HCT116 (cell line): ENCODE measurements around the gene SPRR1A. TPM values are rescaled to one million over a fixed set of nuclear protein-coding genes. Genes with fewer than 3 reads are reported as not detected.

Experiments
- ATAC-seq: fragments of 200-7000 bp; cut with Tn5 transposase; 2 replicates; pipeline ENCODE4 v1.9.1; 2020; ENCODE audit warnings: mild to moderate bottlenecking, moderate library complexity
- BruUV-seq: library from RNA; stranded (reverse); fragments of 400-500 nt; replicated peaks from 2 replicates; lab custom pipeline; 2021; lab: Mats Ljungman, UMichigan
- CTCF ChIA-PET: fragments of 300-600 bp; sonication (Branson Sonifier 250); formaldehyde crosslinking; loops from one replicate; lab custom pipeline; 2021; ENCODE audit warnings: antibody characterized with exemption; lab: Charles Lee
- POLR2A ChIA-PET: fragments of 300-600, 350-600 bp; sonication (Branson Sonifier 250); formaldehyde crosslinking; loops from one replicate; lab custom pipeline; 2021; ENCODE audit warnings: antibody characterized with exemption; lab: Charles Lee
- RAD21 ChIA-PET, 2 experiments: fragments of 300-600 bp; sonication (Branson Sonifier 250); formaldehyde crosslinking; loops; one replicate each; lab custom pipeline; 2023; ENCODE audit warnings: low total read pairs in 2 of 2; ENCODE audit not compliant: uncharacterized antibody in 2 of 2, unreplicated experiment in 2 of 2, low non-redundant PET in 1 of 2; lab: Charles Lee
- DNase-seq: peaks from one replicate; pipeline ENCODE4 v3.0.0-alpha.2; 2010; ENCODE audit warnings: low read depth, low spot score
- H2AFZ ChIP-seq: fragments of 200-600 bp; shearing (Covaris generic), sonication (generic); 2 replicates; pipeline ENCODE4 v1.6.1; 2017; ENCODE audit warnings: low read depth, mixed run types, mixed read lengths, antibody characterized with exemption, low read length; ENCODE audit not compliant: poor library complexity, severe bottlenecking
- H3K27ac ChIP-seq: 2 replicates; pipeline ENCODE4 v1.5.1; 2012; ENCODE audit warnings: low read depth, low read length
- H3K27me3 ChIP-seq: fragments of 200-600 bp; sonication (generic); 2 replicates; pipeline ENCODE4 v1.6.1; 2016; ENCODE audit warnings: mixed run types, low read length, mixed read lengths; ENCODE audit not compliant: insufficient read depth
- H3K36me3 ChIP-seq, 2 experiments: fragments of 200-500 bp in 1 of 2; fragments of 200-600 bp in 1 of 2; sonication (Bioruptor generic) in 1 of 2; sonication (generic) in 1 of 2; 2 replicates each; pipeline versions ENCODE4 v1.5.1 to v1.6.1; 2014 to 2016; ENCODE audit warnings: low read length in 2 of 2, inconsistent platforms in 1 of 2, mixed read lengths in 1 of 2, mixed run types in 1 of 2; ENCODE audit not compliant: insufficient read depth in 2 of 2, control insufficient read depth in 1 of 2
- H3K4me1 ChIP-seq, 2 experiments: fragments of 200-600 bp in 1 of 2; sonication (generic) in 1 of 2; 2 replicates each; pipeline versions ENCODE4 v1.5.1 to v1.6.1; 2012 to 2017; ENCODE audit warnings: low read length in 2 of 2, inconsistent platforms in 1 of 2, mild to moderate bottlenecking in 1 of 2, mixed read lengths in 1 of 2, mixed run types in 1 of 2, moderate library complexity in 1 of 2; ENCODE audit not compliant: insufficient read depth in 2 of 2, control insufficient read depth in 1 of 2
- H3K4me2 ChIP-seq: fragments of 200-600 bp; sonication (generic); 2 replicates; pipeline ENCODE4 v1.6.1; 2017; ENCODE audit warnings: mixed run types, low read length, mixed read lengths
- H3K4me3 ChIP-seq, 2 experiments: fragments of 200-600 bp in 1 of 2; sonication (generic) in 1 of 2; replicated peaks in 1 of 2; 2 replicates each; pipeline ENCODE4 v1.5.1; 2011 to 2016; ENCODE audit warnings: low read length in 2 of 2, control low read depth in 1 of 2, low read depth in 1 of 2, mild to moderate bottlenecking in 1 of 2, mixed read lengths in 1 of 2, mixed run types in 1 of 2
- H3K79me2 ChIP-seq: fragments of 200-600 bp; sonication (generic); 2 replicates; pipeline ENCODE4 v1.6.1; 2017; ENCODE audit warnings: mild to moderate bottlenecking, mixed run types, low read length, moderate library complexity, mixed read lengths; ENCODE audit not compliant: insufficient read depth
- H3K9ac ChIP-seq: fragments of 200-600 bp; sonication (generic); 2 replicates; pipeline ENCODE4 v1.6.1; 2016; ENCODE audit warnings: low read length, mixed read lengths
- H3K9me2 ChIP-seq: fragments of 200-600 bp; sonication (generic), shearing (Covaris generic); 2 replicates; pipeline ENCODE4 v1.6.1; 2017; ENCODE audit warnings: mixed run types, mild to moderate bottlenecking, moderate library complexity; ENCODE audit not compliant: insufficient read depth
- H3K9me3 ChIP-seq, 2 experiments: fragments of 200-500 bp in 1 of 2; fragments of 200-600 bp in 1 of 2; sonication (Bioruptor generic) in 1 of 2; sonication (generic) in 1 of 2; 2 replicates each; pipeline ENCODE4 v1.6.1; 2014 to 2017; ENCODE audit warnings: low read length in 2 of 2, mixed read lengths in 2 of 2, inconsistent platforms in 1 of 2, low read depth in 1 of 2, mild to moderate bottlenecking in 1 of 2, mixed run types in 1 of 2, moderate library complexity in 1 of 2; ENCODE audit not compliant: control insufficient read depth in 1 of 2, insufficient read depth in 1 of 2
- H4K20me1 ChIP-seq: fragments of 200-600 bp; sonication (generic), shearing (Covaris generic); 2 replicates; pipeline ENCODE4 v1.6.1; 2017; ENCODE audit warnings: mixed run types, mild to moderate bottlenecking, moderate library complexity; ENCODE audit not compliant: insufficient read depth
- CBX3 ChIP-seq: IDR thresholded peaks from 2 replicates; pipeline ENCODE4 v1.6.1; 2012; ENCODE audit warnings: low read depth
- EGR1 ChIP-seq: IDR thresholded peaks from 2 replicates; pipeline ENCODE4 v1.6.1; 2012; ENCODE audit warnings: low read depth
- ELF1 ChIP-seq: IDR thresholded peaks from 2 replicates; pipeline ENCODE4 v1.6.1; 2012; ENCODE audit warnings: low read depth, borderline replicate concordance
- JUND ChIP-seq: IDR thresholded peaks from 2 replicates; pipeline ENCODE4 v1.6.1; 2012
- POLR2A ChIP-seq: IDR thresholded peaks from 2 replicates; pipeline ENCODE4 v1.7.0; 2011; ENCODE audit warnings: borderline replicate concordance; ENCODE audit not compliant: insufficient read depth, insufficient read length; ENCODE audit errors: extremely low read depth
- RAD21 ChIP-seq: IDR thresholded peaks from 2 replicates; pipeline ENCODE4 v1.6.1; 2012; ENCODE audit warnings: low read depth, mild to moderate bottlenecking
- SP1 ChIP-seq: IDR thresholded peaks from 2 replicates; pipeline ENCODE4 v1.6.1; 2012; ENCODE audit warnings: low read depth
- TCF7L2 ChIP-seq: IDR thresholded peaks from 2 replicates; pipeline ENCODE4 v1.7.0; 2011; ENCODE audit warnings: borderline replicate concordance, inconsistent platforms; ENCODE audit not compliant: insufficient read depth, insufficient read length; ENCODE audit errors: extremely low read depth
- YY1 ChIP-seq: IDR thresholded peaks from 2 replicates; pipeline ENCODE4 v1.6.1; 2011; ENCODE audit warnings: low read length, low read depth, moderate library complexity, mild to moderate bottlenecking; ENCODE audit not compliant: insufficient replicate concordance; ENCODE audit errors: extremely low read depth
- ZNF274 ChIP-seq: fragments of 200-500 bp; sonication (Bioruptor generic); IDR thresholded peaks from 2 replicates; pipeline ENCODE4 v1.6.1; 2014; ENCODE audit warnings: mild to moderate bottlenecking, low read depth, low read length, inconsistent platforms
- intact Hi-C: fragments of 100-400 bp; cut with micrococcal nuclease; formaldehyde crosslinking; loops from 2 replicates; pipeline ENCODE4 v1.10.0; 2022
- total RNA-seq: library from RNA; stranded (reverse); gene quantifications from one replicate; pipeline ENCODE4 v1.2.1, GENCODE V29; 2021; ENCODE audit not compliant: unreplicated experiment
- TF ChIP-seq, protein P1 (sequence below): IDR thresholded peaks from 2 replicates; pipeline ENCODE4 v1.6.1; 2012
- TF ChIP-seq, protein P2 (sequence below), 3 experiments: fragments of 200-600 bp in 1 of 3; sonication (generic) in 1 of 3; IDR thresholded peaks in 2 of 3; conservative IDR thresholded peaks in 1 of 3; 2 replicates each; pipeline ENCODE4 v1.5.1; 2012 to 2017; ENCODE audit warnings: low read depth in 2 of 3, low read length in 2 of 3, antibody characterized with exemption in 1 of 3, borderline replicate concordance in 1 of 3, control low read depth in 1 of 3, mild to moderate bottlenecking in 1 of 3, mixed read lengths in 1 of 3, mixed run types in 1 of 3, moderate library complexity in 1 of 3; ENCODE audit not compliant: insufficient read depth in 1 of 3
- TF ChIP-seq, protein P3 (sequence below): IDR thresholded peaks from 2 replicates; pipeline ENCODE4 v1.6.1; 2012; ENCODE audit warnings: low read depth

Gene SPRR1A
- total RNA-seq, 1 experiment from 2014 or later: not detected

DNA sequence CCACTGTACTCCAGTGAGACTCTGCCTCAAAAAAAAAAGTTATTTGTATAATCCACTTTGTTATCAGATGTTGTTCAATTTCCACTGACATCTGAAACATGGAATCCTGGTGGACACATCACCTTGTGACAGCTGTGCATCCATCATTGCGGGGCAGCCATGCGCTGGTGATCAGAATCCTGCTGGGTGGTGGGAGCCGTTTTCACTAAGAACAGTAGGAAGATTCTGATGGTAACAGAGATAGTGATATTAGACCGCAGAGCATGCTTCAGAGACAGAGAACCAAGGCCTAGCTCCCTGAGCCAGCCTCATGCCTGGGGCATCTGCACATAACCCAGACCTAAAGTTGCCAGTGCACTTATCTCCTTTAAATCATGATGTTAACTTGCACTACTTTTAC, 14.6 kb downstream of the SPRR1A start:
- ATAC-seq: no peak
- no TSS peak for BruUV-seq
- CTCF ChIA-PET: no interaction called here

DNA sequence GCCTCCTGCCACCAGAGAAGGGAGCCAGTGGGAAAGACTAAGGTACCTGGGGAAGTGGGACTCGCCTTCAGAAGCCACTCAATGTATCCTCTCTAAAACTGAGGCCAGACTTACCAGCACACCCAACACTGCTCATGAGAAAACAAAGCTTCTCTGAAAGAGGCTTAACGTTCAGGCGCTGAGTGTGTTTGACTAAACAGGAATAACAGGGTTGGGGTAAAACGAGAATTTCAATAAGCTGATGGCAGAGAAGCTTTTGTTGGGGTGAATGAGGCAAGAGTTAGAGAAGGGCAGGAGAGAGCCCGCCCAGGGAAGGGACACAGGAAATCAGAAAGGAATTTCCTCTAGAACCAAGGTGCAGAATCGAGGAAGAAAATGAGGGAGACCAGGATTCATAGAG, 15.9 kb downstream of the SPRR1A start:
- Histone ChIP-seq H3K27ac (no peak overlapping the region), H2AFZ (no peak overlapping the region), H3K4me1 (peaks cover 0 to 10% of the 10 kb centered on the region in 2 experiments; a peak in 1 of 4 replicates)
- TF ChIP-seq POLR2A: no peak
- no peak for TF ChIP-seq ELF1
- no peak for TF ChIP-seq CBX3
- no peak for TF ChIP-seq YY1
- TF ChIP-seq ZNF274: no peak
- TF ChIP-seq TCF7L2: no peak
- no peak for TF ChIP-seq JUND
- no peak for TF ChIP-seq EGR1
- TF ChIP-seq, protein P1, sequence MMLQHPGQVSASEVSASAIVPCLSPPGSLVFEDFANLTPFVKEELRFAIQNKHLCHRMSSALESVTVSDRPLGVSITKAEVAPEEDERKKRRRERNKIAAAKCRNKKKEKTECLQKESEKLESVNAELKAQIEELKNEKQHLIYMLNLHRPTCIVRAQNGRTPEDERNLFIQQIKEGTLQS: no peak
- no peak for TF ChIP-seq SP1
- no peak for TF ChIP-seq RAD21
- TF ChIP-seq, protein P2, sequence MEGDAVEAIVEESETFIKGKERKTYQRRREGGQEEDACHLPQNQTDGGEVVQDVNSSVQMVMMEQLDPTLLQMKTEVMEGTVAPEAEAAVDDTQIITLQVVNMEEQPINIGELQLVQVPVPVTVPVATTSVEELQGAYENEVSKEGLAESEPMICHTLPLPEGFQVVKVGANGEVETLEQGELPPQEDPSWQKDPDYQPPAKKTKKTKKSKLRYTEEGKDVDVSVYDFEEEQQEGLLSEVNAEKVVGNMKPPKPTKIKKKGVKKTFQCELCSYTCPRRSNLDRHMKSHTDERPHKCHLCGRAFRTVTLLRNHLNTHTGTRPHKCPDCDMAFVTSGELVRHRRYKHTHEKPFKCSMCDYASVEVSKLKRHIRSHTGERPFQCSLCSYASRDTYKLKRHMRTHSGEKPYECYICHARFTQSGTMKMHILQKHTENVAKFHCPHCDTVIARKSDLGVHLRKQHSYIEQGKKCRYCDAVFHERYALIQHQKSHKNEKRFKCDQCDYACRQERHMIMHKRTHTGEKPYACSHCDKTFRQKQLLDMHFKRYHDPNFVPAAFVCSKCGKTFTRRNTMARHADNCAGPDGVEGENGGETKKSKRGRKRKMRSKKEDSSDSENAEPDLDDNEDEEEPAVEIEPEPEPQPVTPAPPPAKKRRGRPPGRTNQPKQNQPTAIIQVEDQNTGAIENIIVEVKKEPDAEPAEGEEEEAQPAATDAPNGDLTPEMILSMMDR (IDR thresholded peaks at IDR 0.05 in 2 of 3, conservative IDR thresholded peaks at IDR 0.05 in 1 of 3; ENCODE audit: borderline replicate concordance in 1 of 3, insufficient read depth in 1 of 3, low read depth in 2 of 3, low read length in 2 of 3): no peak
- TF ChIP-seq, all 23 proteins: peak for 0
- H3K9me2 ChIP-seq: no peaks in the 10 kb centered on the region
- ATAC-seq (no peak), DNase-seq (no peak)
- POLR2A ChIA-PET: no interaction called here
- no peaks in the 10 kb centered on the region for H3K36me3 ChIP-seq
- no peaks in the 10 kb centered on the region for H4K20me1 ChIP-seq
- H3K9me3 ChIP-seq: no peaks in the 10 kb centered on the region
- CTCF ChIA-PET: no interaction called here
- no peaks in the 10 kb centered on the region for H3K79me2 ChIP-seq
- peaks cover 23% of the 10 kb centered on the region; the same call in 1 of the 2 replicates for H3K27me3 ChIP-seq
- no peak overlapping the region for H3K9ac ChIP-seq
- H3K4me2 ChIP-seq: no peak overlapping the region
- RAD21 ChIA-PET: no interaction called here
- intact Hi-C loops: no loop called here
- BruUV-seq: no TSS peak
- no peak overlapping the region for H3K4me3 ChIP-seq

More for the DNA sequence above, 14.6 kb downstream of the SPRR1A start:
- peaks cover 0 to 10% of the 10 kb centered on the region in 2 experiments; a peak in 1 of 4 replicates for H3K4me1 ChIP-seq
- H2AFZ ChIP-seq: no peak overlapping the region
- H3K79me2 ChIP-seq: no peaks in the 10 kb centered on the region
- H3K9me2 ChIP-seq: no peaks in the 10 kb centered on the region
- intact Hi-C loops: no loop called here
- RAD21 ChIA-PET: no interaction called here
- H3K36me3 ChIP-seq: no peaks in the 10 kb centered on the region
- no peak overlapping the region for H3K9ac ChIP-seq
- no peak for DNase-seq
- peaks cover 23% of the 10 kb centered on the region; the same call in 1 of the 2 replicates for H3K27me3 ChIP-seq
- H3K27ac ChIP-seq: no peak overlapping the region
- H3K4me3 ChIP-seq: no peak overlapping the region
- TF ChIP-seq, protein P3, sequence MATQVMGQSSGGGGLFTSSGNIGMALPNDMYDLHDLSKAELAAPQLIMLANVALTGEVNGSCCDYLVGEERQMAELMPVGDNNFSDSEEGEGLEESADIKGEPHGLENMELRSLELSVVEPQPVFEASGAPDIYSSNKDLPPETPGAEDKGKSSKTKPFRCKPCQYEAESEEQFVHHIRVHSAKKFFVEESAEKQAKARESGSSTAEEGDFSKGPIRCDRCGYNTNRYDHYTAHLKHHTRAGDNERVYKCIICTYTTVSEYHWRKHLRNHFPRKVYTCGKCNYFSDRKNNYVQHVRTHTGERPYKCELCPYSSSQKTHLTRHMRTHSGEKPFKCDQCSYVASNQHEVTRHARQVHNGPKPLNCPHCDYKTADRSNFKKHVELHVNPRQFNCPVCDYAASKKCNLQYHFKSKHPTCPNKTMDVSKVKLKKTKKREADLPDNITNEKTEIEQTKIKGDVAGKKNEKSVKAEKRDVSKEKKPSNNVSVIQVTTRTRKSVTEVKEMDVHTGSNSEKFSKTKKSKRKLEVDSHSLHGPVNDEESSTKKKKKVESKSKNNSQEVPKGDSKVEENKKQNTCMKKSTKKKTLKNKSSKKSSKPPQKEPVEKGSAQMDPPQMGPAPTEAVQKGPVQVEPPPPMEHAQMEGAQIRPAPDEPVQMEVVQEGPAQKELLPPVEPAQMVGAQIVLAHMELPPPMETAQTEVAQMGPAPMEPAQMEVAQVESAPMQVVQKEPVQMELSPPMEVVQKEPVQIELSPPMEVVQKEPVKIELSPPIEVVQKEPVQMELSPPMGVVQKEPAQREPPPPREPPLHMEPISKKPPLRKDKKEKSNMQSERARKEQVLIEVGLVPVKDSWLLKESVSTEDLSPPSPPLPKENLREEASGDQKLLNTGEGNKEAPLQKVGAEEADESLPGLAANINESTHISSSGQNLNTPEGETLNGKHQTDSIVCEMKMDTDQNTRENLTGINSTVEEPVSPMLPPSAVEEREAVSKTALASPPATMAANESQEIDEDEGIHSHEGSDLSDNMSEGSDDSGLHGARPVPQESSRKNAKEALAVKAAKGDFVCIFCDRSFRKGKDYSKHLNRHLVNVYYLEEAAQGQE: no peak
- TF ChIP-seq TCF7L2: no peak
- TF ChIP-seq, all 23 proteins: peak for 0
- POLR2A ChIA-PET: no interaction called here
- Histone ChIP-seq H3K4me2 (no peak overlapping the region), H4K20me1 (no peaks in the 10 kb centered on the region), H3K9me3 (no peaks in the 10 kb centered on the region)
